ENCODE data around the gene FGA. TPM values are rescaled to one million over a fixed set of nuclear protein-coding genes. Genes with fewer than 3 reads are reported as not detected.
A peak's percentile ranks its signal among the peaks of the same experiment; 100 is the strongest.
"Not testable (repeated sequence)": the region's sequence is repeated elsewhere in the genome, so short reads cannot be mapped to it uniquely, and the experiment has no call there.

The FGA gene
- total RNA-seq, 1 experiment from 2014 or later = not detected

- Histone ChIP-seq H3F3A (ENCODE audit: insufficient read depth, low read depth) (no peaks in the 10 kb centered on the region), H3K4me1 (replicated peaks; ENCODE audit: insufficient read depth) (peaks cover 8% of the 10 kb centered on the region), H3K4me2 (no peak overlapping the region), H3K36me3 (ENCODE audit: low read depth) (no peaks in the 10 kb centered on the region), H3K27ac (no peak overlapping the region), H4K20me1 (ENCODE audit: insufficient read depth) (no peaks in the 10 kb centered on the region), H3K79me2 (ENCODE audit: low read depth) (no peaks in the 10 kb centered on the region), H3K27me3 (ENCODE audit: insufficient read depth, low read depth) (no peaks in the 10 kb centered on the region), H3K9me2 (ENCODE audit: insufficient read depth) (no peaks in the 10 kb centered on the region), H2AFZ (no peak overlapping the region), H3K4me3 (no peak overlapping the region), H3K9me3 (ENCODE audit: insufficient read depth, low read depth) (no peaks in the 10 kb centered on the region)
- peak in 1 of 2 experiments; percentile 74 for DNase-seq
- ChIA-PET CTCF (interaction anchor here (0.6 kb wide), 1 partner anchor 1005 kb away, joined by 5 read pairs; no protein-coding TSS in a partner anchor), POLR2A (ENCODE audit: unreplicated experiment) (no interaction called here)
- intact Hi-C loops (cut with micrococcal nuclease; ENCODE audit: unreplicated experiment) = no loop called here
- BruUV-seq (replicated peaks) = no TSS peak
- TF ChIP-seq EZH2 (IDR thresholded peaks at IDR 0.05; ENCODE audit: low read depth) (no peak), CTCF (conservative IDR thresholded peaks at IDR 0.05) (no peak)
Measured at GRCh38 chr4:154595807-154596206, 5.3 kb upstream of the FGA start.

- H3K4me3 ChIP-seq; BruUV-seq (replicated peaks); H3F3A ChIP-seq (ENCODE audit: insufficient read depth, low read depth); DNase-seq; CTCF ChIA-PET; H3K79me2 ChIP-seq (ENCODE audit: low read depth); POLR2A ChIA-PET (ENCODE audit: unreplicated experiment); H4K20me1 ChIP-seq (ENCODE audit: insufficient read depth); H2AFZ ChIP-seq; H3K27me3 ChIP-seq (ENCODE audit: insufficient read depth, low read depth); H3K4me2 ChIP-seq; H3K9me2 ChIP-seq (ENCODE audit: insufficient read depth); H3K9me3 ChIP-seq (ENCODE audit: insufficient read depth, low read depth); H3K36me3 ChIP-seq (ENCODE audit: low read depth); intact Hi-C loops (cut with micrococcal nuclease; ENCODE audit: unreplicated experiment); H3K4me1 ChIP-seq (replicated peaks; ENCODE audit: insufficient read depth); H3K27ac ChIP-seq: not testable (repeated sequence)
Measured at GRCh38 chr4:154594343-154594742, 3.8 kb upstream of the FGA start.

- Histone ChIP-seq H3K36me3 (ENCODE audit: low read depth) (no peaks in the 10 kb centered on the region), H3K9me3 (ENCODE audit: insufficient read depth, low read depth) (no peaks in the 10 kb centered on the region), H4K20me1 (ENCODE audit: insufficient read depth) (no peaks in the 10 kb centered on the region), H3K4me1 (replicated peaks; ENCODE audit: insufficient read depth) (peaks cover 8% of the 10 kb centered on the region), H3K79me2 (ENCODE audit: low read depth) (no peaks in the 10 kb centered on the region), H3K9me2 (ENCODE audit: insufficient read depth) (no peaks in the 10 kb centered on the region), H3F3A (ENCODE audit: insufficient read depth, low read depth) (no peaks in the 10 kb centered on the region), H3K4me3 (no peak overlapping the region), H2AFZ (no peak overlapping the region), H3K27ac (no peak overlapping the region), H3K4me2 (no peak overlapping the region), H3K27me3 (ENCODE audit: insufficient read depth, low read depth) (no peaks in the 10 kb centered on the region)
- ChIA-PET POLR2A (ENCODE audit: unreplicated experiment) (no interaction called here), CTCF (no interaction called here)
- intact Hi-C loops (cut with micrococcal nuclease; ENCODE audit: unreplicated experiment) = no loop called here
- no TSS peak for BruUV-seq (replicated peaks)
- TF ChIP-seq EZH2 (IDR thresholded peaks at IDR 0.05; ENCODE audit: low read depth) (no peak), CTCF (conservative IDR thresholded peaks at IDR 0.05) (no peak)
- DNase-seq = no peak
Measured at GRCh38 chr4:154593868-154594267, 3.3 kb upstream of the FGA start.

- Histone ChIP-seq H4K20me1 (ENCODE audit: insufficient read depth) (no peaks in the 10 kb centered on the region), H3K27me3 (ENCODE audit: insufficient read depth, low read depth) (no peaks in the 10 kb centered on the region), H3K4me2 (no peak overlapping the region), H3K27ac (no peak overlapping the region), H3K9me3 (ENCODE audit: insufficient read depth, low read depth) (no peaks in the 10 kb centered on the region), H3K36me3 (ENCODE audit: low read depth) (no peaks in the 10 kb centered on the region), H3K79me2 (ENCODE audit: low read depth) (no peaks in the 10 kb centered on the region), H2AFZ (no peak overlapping the region), H3K4me3 (no peak overlapping the region), H3K4me1 (replicated peaks; ENCODE audit: insufficient read depth) (peaks cover 8% of the 10 kb centered on the region), H3F3A (ENCODE audit: insufficient read depth, low read depth) (no peaks in the 10 kb centered on the region), H3K9me2 (ENCODE audit: insufficient read depth) (no peaks in the 10 kb centered on the region)
- ChIA-PET POLR2A (ENCODE audit: unreplicated experiment) (no interaction called here), CTCF (no interaction called here)
- no peak for DNase-seq
- TF ChIP-seq CTCF (conservative IDR thresholded peaks at IDR 0.05) = no peak
- TF ChIP-seq EZH2 (IDR thresholded peaks at IDR 0.05; ENCODE audit: low read depth) = no peak
- no TSS peak for BruUV-seq (replicated peaks)
- intact Hi-C loops (cut with micrococcal nuclease; ENCODE audit: unreplicated experiment) = no loop called here
Measured at GRCh38 chr4:154591890-154592289, 1.3 kb upstream of the FGA start.
